NCI-H146 (cell line): ENCODE results near the gene RPS14.

Experiments used
- DNase-seq: peaks from one replicate; lab custom pipeline; 2025; lab: John Stamatoyannopoulos, UW

RPS14 gene

GRCh38 chr5:150413176-150413901 lies 36.2 kb downstream of the RPS14 start:
- no peak for DNase-seq

GRCh38 chr5:150412319-150413175 lies 37.0 kb downstream of the RPS14 start, which contains the start of gene CD74:
CD74 (minus strand) TSS chr5:150412910; CDS start chr5:150412749, 161 bp downstream.
- no peak for DNase-seq

- no peak for DNase-seq
These were observed 38.1 kb downstream of the RPS14 start for GRCh38 chr5:150411245-150411979.

- peak; percentile 55 for DNase-seq
These were observed 38.9 kb downstream of the RPS14 start for GRCh38 chr5:150410524-150411244.

GRCh38 chr5:150409638-150410523 lies 39.7 kb downstream of the RPS14 start:
- DNase-seq, result peak; percentile 75

- no peak for DNase-seq
These were observed 41.2 kb downstream of the RPS14 start for GRCh38 chr5:150408231-150408943.

- DNase-seq, result peak; percentile 42
These were observed 42.3 kb downstream of the RPS14 start for GRCh38 chr5:150407096-150407720.

GRCh38 chr5:150406723-150407095 lies 42.8 kb downstream of the RPS14 start:
- peak; percentile 36 for DNase-seq

- DNase-seq, result no peak
These were observed 43.3 kb downstream of the RPS14 start for GRCh38 chr5:150406103-150406722.

- no peak for DNase-seq
These were observed 44.4 kb downstream of the RPS14 start for GRCh38 chr5:150404941-150405816.

- DNase-seq, result no peak
These were observed 45.0 kb downstream of the RPS14 start for GRCh38 chr5:150404535-150404934.

GRCh38 chr5:150404121-150404520 lies 45.4 kb downstream of the RPS14 start:
- no peak for DNase-seq

GRCh38 chr5:150402901-150403342 lies 46.6 kb downstream of the RPS14 start:
- DNase-seq, result no peak

GRCh38 chr5:150402229-150402773 lies 47.2 kb downstream of the RPS14 start:
- no peak for DNase-seq

GRCh38 chr5:150401376-150402228 lies 47.9 kb downstream of the RPS14 start:
- DNase-seq, result no peak

GRCh38 chr5:150401076-150401375 lies 48.5 kb downstream of the RPS14 start:
- DNase-seq, result no peak
